Fibroblast of the conjunctiva (primary cell): ENCODE data around the gene TPGS1.

Experiments used
- DNase-seq: peaks from one replicate; pipeline ENCODE4 v3.0.0-alpha.2; 2010; ENCODE audit warnings: low read depth

The TPGS1 gene

GRCh38 chr19:540867-541637, 33.8 kb downstream of the TPGS1 start:
- no peak for DNase-seq

- no peak for DNase-seq
Observed at GRCh38 chr19:541699-542098, 34.4 kb downstream of the TPGS1 start.

GRCh38 chr19:542173-542866, 35.0 kb downstream of the TPGS1 start:
- no peak for DNase-seq

GRCh38 chr19:543910-544608, 36.8 kb downstream of the TPGS1 start, which contains the start of gene GZMM:
Gene GZMM (plus strand): TSS chr19:544053. CDS start chr19:544072, 19 bp downstream.
- no peak for DNase-seq

- no peak for DNase-seq
Observed at GRCh38 chr19:547117-547516, 39.8 kb downstream of the TPGS1 start.

- DNase-seq: no peak
Observed at GRCh38 chr19:547836-548720, 40.8 kb downstream of the TPGS1 start.

GRCh38 chr19:548886-549830, 41.9 kb downstream of the TPGS1 start:
- DNase-seq: no peak

- DNase-seq: no peak
Observed at GRCh38 chr19:554817-555216, 47.5 kb downstream of the TPGS1 start.

GRCh38 chr19:555474-555808, 48.1 kb downstream of the TPGS1 start:
- DNase-seq: no peak

GRCh38 chr19:556611-557382, 49.5 kb downstream of the TPGS1 start:
- no peak for DNase-seq

GRCh38 chr19:558770-559439, 51.6 kb downstream of the TPGS1 start:
- no peak for DNase-seq

- no peak for DNase-seq
Observed at GRCh38 chr19:560121-560520, 52.8 kb downstream of the TPGS1 start.

- no peak for DNase-seq
Observed at GRCh38 chr19:566403-566802, 59.1 kb downstream of the TPGS1 start.

GRCh38 chr19:566844-567243, 59.5 kb downstream of the TPGS1 start:
- DNase-seq: no peak

- DNase-seq: no peak
Observed at GRCh38 chr19:567296-567900, 60.1 kb downstream of the TPGS1 start.
